GM12878 (cell line): Measurements from ENCODE around the gene ZFAND2B. TPM values are rescaled to one million over a fixed set of nuclear protein-coding genes. Genes with fewer than 3 reads are reported as not detected.

Experiments
- ATF7 ChIP-seq: fragments of 450-650 bp; IDR thresholded peaks from 2 replicates; pipeline ENCODE4 v1.6.1; 2016; ENCODE audit warnings: low read depth, mild to moderate bottlenecking
- BHLHE40 ChIP-seq, 2 experiments: fragments of 450-650 bp in 1 of 2; IDR thresholded peaks; 2 replicates each; pipeline ENCODE4 v1.6.1; 2011 to 2017; ENCODE audit warnings: low read depth in 2 of 2, borderline replicate concordance in 1 of 2, improper control_type of control experiment in 1 of 2, low read length in 1 of 2, mild to moderate bottlenecking in 1 of 2
- CEBPZ ChIP-seq: fragments of 150-350 bp; IDR thresholded peaks from 2 replicates; pipeline ENCODE4 v1.6.1; 2016; ENCODE audit warnings: low read depth, low read length
- CHD1 ChIP-seq: IDR thresholded peaks from 2 replicates; pipeline ENCODE4 v1.6.1; 2012; ENCODE audit warnings: low read depth, low read length, improper control_type of control experiment
- CREM ChIP-seq: IDR thresholded peaks from 2 replicates; pipeline ENCODE4 v1.6.1; 2014; ENCODE audit warnings: antibody characterized with exemption, low read depth
- CTCF ChIP-seq, 3 experiments: IDR thresholded peaks in 2 of 3; conservative IDR thresholded peaks in 1 of 3; 2 replicates each; pipeline ENCODE4 v1.5.1; 2011; ENCODE audit warnings: low read depth in 3 of 3, low read length in 3 of 3, mild to moderate bottlenecking in 3 of 3, control low read depth in 2 of 3, moderate library complexity in 2 of 3, inconsistent platforms in 1 of 3, mixed read lengths in 1 of 3; ENCODE audit not compliant: control insufficient read depth in 2 of 3, insufficient read depth in 1 of 3; ENCODE audit errors: extremely low read depth in 1 of 3
- DPF2 ChIP-seq: fragments of 450-650 bp; IDR thresholded peaks from 2 replicates; pipeline ENCODE4 v1.6.1; 2017; ENCODE audit warnings: mild to moderate bottlenecking
- HDGF ChIP-seq: fragments of 450-650 bp; IDR thresholded peaks from 2 replicates; pipeline ENCODE4 v1.6.1; 2016; ENCODE audit warnings: antibody characterized with exemption
- JUND ChIP-seq: IDR thresholded peaks from 2 replicates; pipeline ENCODE4 v1.6.1; 2012; ENCODE audit warnings: low read depth, mild to moderate bottlenecking, low read length, improper control_type of control experiment, moderate library complexity
- MTA2 ChIP-seq: fragments of 450-650 bp; IDR thresholded peaks from 2 replicates; pipeline ENCODE4 v1.6.1; 2016; ENCODE audit warnings: low read depth, mild to moderate bottlenecking, moderate library complexity
- MXI1 ChIP-seq: fragments of 150-350 bp; IDR thresholded peaks from 2 replicates; pipeline ENCODE4 v1.6.1; 2011; ENCODE audit warnings: low read depth, mild to moderate bottlenecking, inconsistent platforms, low read length, improper control_type of control experiment
- MYB ChIP-seq: fragments of 150-350 bp; IDR thresholded peaks from 2 replicates; pipeline ENCODE4 v1.6.1; 2014; ENCODE audit warnings: mild to moderate bottlenecking, low read depth, low read length, borderline replicate concordance
- NFIC ChIP-seq: IDR thresholded peaks from 2 replicates; pipeline ENCODE4 v1.6.1; 2012; ENCODE audit warnings: low read depth, mild to moderate bottlenecking, inconsistent platforms, low read length, moderate library complexity
- NRF1 ChIP-seq: conservative IDR thresholded peaks from 2 replicates; pipeline ENCODE4 v1.6.1; 2011; ENCODE audit warnings: mild to moderate bottlenecking, low read depth, low read length, improper control_type of control experiment
- PML ChIP-seq: IDR thresholded peaks from 2 replicates; pipeline ENCODE4 v1.6.1; 2012; ENCODE audit warnings: low read length, inconsistent platforms
- POLR2A ChIP-seq: IDR thresholded peaks from 2 replicates; pipeline ENCODE4 v1.6.1; 2011; ENCODE audit warnings: low read depth, mild to moderate bottlenecking, low read length
- POU2F2 ChIP-seq: IDR thresholded peaks from 3 replicates; pipeline ENCODE4 v1.6.1; 2011; ENCODE audit warnings: low read depth, mild to moderate bottlenecking, low read length, borderline replicate concordance
- RUNX3 ChIP-seq: IDR thresholded peaks from 2 replicates; pipeline ENCODE4 v1.6.1; 2012; ENCODE audit warnings: low read length, inconsistent platforms
- SIN3A ChIP-seq: IDR thresholded peaks from 2 replicates; pipeline ENCODE4 v1.6.1; 2012; ENCODE audit warnings: low read depth, low read length, improper control_type of control experiment
- SUZ12 ChIP-seq: fragments of 200-600 bp; sonication (generic); IDR thresholded peaks from one replicate; pipeline ENCODE4 v1.6.1; 2018; ENCODE audit warnings: antibody characterized with exemption, mild to moderate bottlenecking; ENCODE audit not compliant: unreplicated experiment
- polyA plus RNA-seq, 11 experiments: library from polyadenylated mRNA; depleted of rRNA in 4 of 11; unstranded in 6 of 11; stranded (reverse) in 5 of 11; fragments of >200 nt; fragmentation: Nextera tagmentation in 4 of 11; fragmentation: Illumina TruSeq in 1 of 11; extraction: Ambion mirVana in 4 of 11; extraction: Trizol in 1 of 11; gene quantifications; 1 replicate in 1 of 11; 2 replicates in 10 of 11; pipeline versions ENCODE4 v1.2.1 to v1.2.3, GENCODE V29; 2011 to 2016; ENCODE audit warnings: inconsistent platforms in 2 of 11, missing spikeins in 2 of 11, low read depth in 1 of 11
- total RNA-seq, 4 experiments: library from RNA; depleted of rRNA in 3 of 4; stranded (reverse); fragments of >200 nt in 3 of 4; fragmentation: Illumina TruSeq in 1 of 4; extraction: Trizol in 1 of 4; gene quantifications; 2 replicates each; pipeline versions ENCODE4 v1.2.1 to v1.2.3, GENCODE V29; 2013 to 2021
- TF ChIP-seq, protein P1 (sequence below): fragments of 450-650 bp; IDR thresholded peaks from 2 replicates; pipeline ENCODE4 v1.6.1; 2016; ENCODE audit warnings: mild to moderate bottlenecking, moderate library complexity, borderline replicate concordance

The ZFAND2B gene
- total and polyA plus RNA-seq, 10 of the 15 experiments (the other 5 are each of a cell fraction or from before 2014, with no cell fraction given): 5.4 to 28.1 (median 22.4) TPM

- TF ChIP-seq, protein P1, sequence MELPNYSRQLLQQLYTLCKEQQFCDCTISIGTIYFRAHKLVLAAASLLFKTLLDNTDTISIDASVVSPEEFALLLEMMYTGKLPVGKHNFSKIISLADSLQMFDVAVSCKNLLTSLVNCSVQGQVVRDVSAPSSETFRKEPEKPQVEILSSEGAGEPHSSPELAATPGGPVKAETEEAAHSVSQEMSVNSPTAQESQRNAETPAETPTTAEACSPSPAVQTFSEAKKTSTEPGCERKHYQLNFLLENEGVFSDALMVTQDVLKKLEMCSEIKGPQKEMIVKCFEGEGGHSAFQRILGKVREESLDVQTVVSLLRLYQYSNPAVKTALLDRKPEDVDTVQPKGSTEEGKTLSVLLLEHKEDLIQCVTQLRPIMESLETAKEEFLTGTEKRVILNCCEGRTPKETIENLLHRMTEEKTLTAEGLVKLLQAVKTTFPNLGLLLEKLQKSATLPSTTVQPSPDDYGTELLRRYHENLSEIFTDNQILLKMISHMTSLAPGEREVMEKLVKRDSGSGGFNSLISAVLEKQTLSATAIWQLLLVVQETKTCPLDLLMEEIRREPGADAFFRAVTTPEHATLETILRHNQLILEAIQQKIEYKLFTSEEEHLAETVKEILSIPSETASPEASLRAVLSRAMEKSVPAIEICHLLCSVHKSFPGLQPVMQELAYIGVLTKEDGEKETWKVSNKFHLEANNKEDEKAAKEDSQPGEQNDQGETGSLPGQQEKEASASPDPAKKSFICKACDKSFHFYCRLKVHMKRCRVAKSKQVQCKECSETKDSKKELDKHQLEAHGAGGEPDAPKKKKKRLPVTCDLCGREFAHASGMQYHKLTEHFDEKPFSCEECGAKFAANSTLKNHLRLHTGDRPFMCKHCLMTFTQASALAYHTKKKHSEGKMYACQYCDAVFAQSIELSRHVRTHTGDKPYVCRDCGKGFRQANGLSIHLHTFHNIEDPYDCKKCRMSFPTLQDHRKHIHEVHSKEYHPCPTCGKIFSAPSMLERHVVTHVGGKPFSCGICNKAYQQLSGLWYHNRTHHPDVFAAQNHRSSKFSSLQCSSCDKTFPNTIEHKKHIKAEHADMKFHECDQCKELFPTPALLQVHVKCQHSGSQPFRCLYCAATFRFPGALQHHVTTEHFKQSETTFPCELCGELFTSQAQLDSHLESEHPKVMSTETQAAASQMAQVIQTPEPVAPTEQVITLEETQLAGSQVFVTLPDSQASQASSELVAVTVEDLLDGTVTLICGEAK: peak; percentile 29; the same call in 1 of the 2 replicates
- peak; percentile 40; the same call in 1 of the 2 replicates for TF ChIP-seq SIN3A
- TF ChIP-seq POU2F2: no peak; the same call in 2 of the 3 replicates
- TF ChIP-seq RUNX3: 0 out of 2 replicates have a peak, but pooled peaks have one; percentile 24
- TF ChIP-seq JUND: peak; percentile 68; the same call in 1 of the 2 replicates
- peak; percentile 54 for TF ChIP-seq MXI1
- peak; percentile 99 for TF ChIP-seq POLR2A
- no peak for TF ChIP-seq SUZ12
- TF ChIP-seq CREM: peak; percentile 66; the same call in 1 of the 2 replicates
- no peak for TF ChIP-seq MYB
- TF ChIP-seq CEBPZ: no peak
- peak; percentile 96 for TF ChIP-seq PML
- TF ChIP-seq ATF7: peak; percentile 73
- TF ChIP-seq BHLHE40 (IDR thresholded peaks at IDR 0.05; ENCODE audit: borderline replicate concordance in 1 of 2, low read depth in 2 of 2, low read length in 1 of 2): 0 out of 4 replicates have a peak, but pooled peaks of 1 of the 2 experiments have one; percentile 55
- no peak for TF ChIP-seq CHD1
- TF ChIP-seq DPF2: peak; percentile 65; the same call in 1 of the 2 replicates
- TF ChIP-seq MTA2: no peak
- 0 out of 2 replicates have a peak, but pooled peaks have one; percentile 40 for TF ChIP-seq HDGF
- no peak for TF ChIP-seq NFIC
- TF ChIP-seq NRF1: peak; percentile 45
- peak in 2 of 3 experiments; percentile 9 to 14; a peak in 1 of 6 replicates for TF ChIP-seq CTCF (IDR thresholded peaks at IDR 0.05 in 2 of 3, conservative IDR thresholded peaks at IDR 0.05 in 1 of 3; ENCODE audit: control insufficient read depth in 2 of 3, extremely low read depth in 1 of 3, insufficient read depth in 1 of 3, low read depth in 3 of 3, low read length in 3 of 3)
Measured at GRCh38 chr2:219206328-219207133, at the start of gene ZFAND2B (continued).
